Lung microvascular endothelial cell (primary cell): Measurements from ENCODE around the gene FAM193A. TPM values are rescaled to one million over a fixed set of nuclear protein-coding genes. Genes with fewer than 3 reads are reported as not detected.
"Not testable (repeated sequence)": the region's sequence is repeated elsewhere in the genome, so short reads cannot be mapped to it uniquely, and the experiment has no call there.

Experiments
- DNase-seq, 2 donors: peaks; one replicate each; pipeline versions ENCODE4 v3.0.0 to v3.0.0-alpha.2; 2010; ENCODE audit warnings: low read depth in 2 of 2
- total RNA-seq: library from RNA; depleted of rRNA; stranded (reverse); fragments of >200 nt; gene quantifications from 2 replicates; pipeline ENCODE4 v1.2.1, GENCODE V29; 2014

The FAM193A gene
- total RNA-seq, 1 donor from 2014 or later = 7.1 TPM

- peak in 1 of 2 donors; percentile 37 for DNase-seq
These were observed 20.5 kb upstream of the FAM193A start for GRCh38 chr4:2515830-2516550.

- no peak for DNase-seq
These were observed 19.8 kb upstream of the FAM193A start for GRCh38 chr4:2516635-2517034.

GRCh38 chr4:2526559-2526958 lies 9.9 kb upstream of the FAM193A start:
- DNase-seq = no peak

- DNase-seq = peak in 1 of 2 donors; percentile 4
These were observed 1.5 kb upstream of the FAM193A start for GRCh38 chr4:2534904-2535375.

GRCh38 chr4:2535376-2536192 lies 863 bp upstream of the FAM193A start:
- DNase-seq = peak; percentile 33 to 53

GRCh38 chr4:2537011-2537830 lies 774 bp downstream of the FAM193A start:
- peak; percentile 51 to 57 for DNase-seq

- DNase-seq = not testable (repeated sequence)
These were observed 7.2 kb downstream of the FAM193A start for GRCh38 chr4:2543580-2544191.

- DNase-seq = no peak
These were observed 9.0 kb downstream of the FAM193A start for GRCh38 chr4:2545321-2546013.

GRCh38 chr4:2546286-2546823 lies 9.9 kb downstream of the FAM193A start:
- no peak for DNase-seq

GRCh38 chr4:2546961-2547691 lies 10.7 kb downstream of the FAM193A start:
- DNase-seq = not testable (repeated sequence)

GRCh38 chr4:2551118-2551517 lies 14.7 kb downstream of the FAM193A start:
- DNase-seq = no peak

- no peak for DNase-seq
These were observed 16.4 kb downstream of the FAM193A start for GRCh38 chr4:2552806-2553205.

GRCh38 chr4:2558301-2558700 lies 21.9 kb downstream of the FAM193A start:
- no peak for DNase-seq

- no peak for DNase-seq
These were observed 23.7 kb downstream of the FAM193A start for GRCh38 chr4:2560167-2560566.

GRCh38 chr4:2565533-2565932 lies 29.1 kb downstream of the FAM193A start:
- no peak for DNase-seq

GRCh38 chr4:2570036-2570435 lies 33.6 kb downstream of the FAM193A start:
- no peak for DNase-seq

- peak; percentile 51 for DNase-seq
These were observed 34.2 kb downstream of the FAM193A start for GRCh38 chr4:2570551-2571222.

GRCh38 chr4:2572076-2572475 lies 35.6 kb downstream of the FAM193A start:
- DNase-seq = no peak

GRCh38 chr4:2572866-2573265 lies 36.4 kb downstream of the FAM193A start:
- DNase-seq = no peak
